HG03460 (cell line): ENCODE results near the gene ETFB.

Experiments used
- ATAC-seq: cut with Tn5 transposase; IDR thresholded peaks from one replicate; pipeline ENCODE4 v1.9.1; 2021; ENCODE audit not compliant: unreplicated experiment

Gene ETFB

DNA sequence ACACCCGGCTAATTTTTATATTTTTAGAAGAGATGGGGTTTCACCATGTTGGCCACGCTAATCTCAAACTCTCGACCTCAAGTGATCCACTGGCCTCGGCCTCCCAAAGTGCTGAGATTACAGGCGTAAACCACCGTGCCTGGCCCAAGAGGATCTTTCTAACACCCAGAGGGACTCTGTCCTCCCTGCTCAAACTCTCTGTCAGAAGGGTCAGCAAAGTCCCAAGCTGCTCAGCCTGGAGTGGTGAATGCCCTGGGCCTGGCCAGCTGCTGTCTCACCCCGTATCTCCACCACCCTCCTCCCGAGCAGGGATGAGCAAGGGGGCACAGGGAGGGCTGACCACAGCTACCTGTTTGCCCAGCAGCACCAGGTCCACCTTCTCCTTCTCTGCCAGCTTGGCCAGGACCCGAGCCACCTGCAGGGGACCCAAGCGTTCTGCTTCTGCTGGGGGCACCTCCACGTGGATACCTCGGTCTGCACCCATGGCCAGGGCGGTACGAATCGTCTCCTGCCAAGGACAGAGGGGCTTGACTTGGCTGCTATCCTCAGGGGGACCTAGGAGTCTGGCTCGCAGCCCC, 13.3 kb downstream of the ETFB start:
- no peak for ATAC-seq

GRCh38 chr19:51351266-51351990, 14.8 kb downstream of the ETFB start:
- no peak for ATAC-seq

DNA sequence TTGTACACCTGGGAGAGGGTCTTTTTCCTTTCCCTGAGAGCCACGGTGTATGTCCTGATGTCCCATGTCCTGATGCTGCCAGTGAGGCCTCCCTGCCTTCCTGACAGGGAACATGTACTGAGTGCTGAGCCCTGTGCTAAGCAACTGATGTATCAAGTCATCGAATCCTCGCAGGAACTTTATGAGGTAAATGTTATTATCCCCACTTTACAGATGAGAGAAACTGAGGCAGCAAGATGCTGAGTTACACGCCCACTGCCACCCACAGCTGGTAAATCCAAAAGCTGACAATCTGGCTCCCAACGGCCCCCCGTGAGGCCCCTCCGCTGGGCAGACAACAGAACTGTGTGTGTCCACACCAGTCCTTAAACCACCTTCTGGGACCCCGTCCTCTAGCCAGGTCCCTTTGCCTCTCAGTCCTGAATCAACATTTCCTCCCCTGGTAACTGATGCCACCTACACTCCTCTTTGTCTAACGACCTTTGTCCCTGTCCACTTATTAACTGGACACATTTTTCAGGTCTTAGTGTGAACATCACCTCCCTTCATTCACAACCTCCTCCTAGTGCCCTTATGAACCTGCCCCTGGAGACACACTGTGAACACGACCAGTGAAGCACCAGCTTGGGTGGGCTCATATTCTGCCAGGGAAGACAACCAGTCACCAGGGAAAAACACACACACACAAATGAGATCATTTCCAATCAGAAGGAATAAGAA, 18.8 kb downstream of the ETFB start:
- ATAC-seq = no peak

- ATAC-seq = no peak
Observed at GRCh38 chr19:51346742-51347141, 19.4 kb downstream of the ETFB start.

- ATAC-seq = no peak
Observed at GRCh38 chr19:51345076-51345620, 21.0 kb downstream of the ETFB start.

DNA sequence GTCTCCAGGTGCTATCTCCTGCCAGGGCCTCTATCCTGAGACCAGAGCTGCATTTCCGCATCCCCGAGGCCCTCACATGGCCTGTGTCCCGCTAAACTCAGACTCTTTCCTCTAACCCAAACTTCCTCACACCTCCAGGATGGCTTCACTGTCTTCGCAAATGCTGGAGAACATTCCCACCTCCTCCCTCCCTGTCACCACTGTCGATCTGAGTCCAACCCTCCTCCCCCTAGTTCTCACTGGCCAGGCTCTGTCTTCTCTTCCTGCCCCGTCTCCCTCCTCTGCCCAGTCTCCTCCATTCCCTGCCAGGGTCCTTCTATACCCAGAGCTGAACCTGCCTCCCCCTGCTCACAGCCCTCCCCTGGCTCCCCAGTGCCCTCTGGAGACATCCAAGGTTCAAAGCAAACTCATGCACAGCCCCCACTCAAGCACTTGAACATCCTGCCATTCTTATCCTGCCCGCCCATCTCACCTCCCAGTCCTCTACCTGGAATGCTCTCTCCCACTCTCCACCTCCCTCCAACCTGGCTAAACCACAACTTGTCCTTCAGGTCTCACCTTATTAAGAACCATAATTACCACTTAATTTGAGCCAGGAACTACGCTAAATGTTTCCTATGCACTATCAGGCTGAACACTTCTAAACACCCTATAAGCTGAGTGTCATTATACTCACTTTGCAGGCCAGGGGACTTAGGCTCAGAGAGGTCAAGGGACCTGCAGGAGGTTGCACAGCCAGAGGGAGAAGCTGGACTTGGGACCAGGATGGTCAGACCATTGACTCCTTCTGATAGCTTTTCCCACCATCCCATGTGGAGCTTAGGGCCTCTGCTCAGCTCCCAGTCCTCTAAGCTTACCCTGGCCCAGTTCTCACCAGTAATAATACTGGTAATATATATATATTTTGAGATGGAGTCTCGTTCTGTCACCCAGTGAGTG, 23.3 kb downstream of the ETFB start:
- ATAC-seq = no peak

GRCh38 chr19:51341976-51342580, 24.1 kb downstream of the ETFB start, which contains the start of gene VSIG10L:
TSS of gene VSIG10L (minus strand) at chr19:51342139. CDS start at chr19:51342124, 15 bp downstream.
- ATAC-seq = no peak

GRCh38 chr19:51341066-51341465, 25.1 kb downstream of the ETFB start:
- ATAC-seq = no peak

GRCh38 chr19:51339687-51340656, 26.2 kb downstream of the ETFB start:
- ATAC-seq = peak; percentile 51

GRCh38 chr19:51339313-51339686, 26.9 kb downstream of the ETFB start:
- no peak for ATAC-seq

DNA sequence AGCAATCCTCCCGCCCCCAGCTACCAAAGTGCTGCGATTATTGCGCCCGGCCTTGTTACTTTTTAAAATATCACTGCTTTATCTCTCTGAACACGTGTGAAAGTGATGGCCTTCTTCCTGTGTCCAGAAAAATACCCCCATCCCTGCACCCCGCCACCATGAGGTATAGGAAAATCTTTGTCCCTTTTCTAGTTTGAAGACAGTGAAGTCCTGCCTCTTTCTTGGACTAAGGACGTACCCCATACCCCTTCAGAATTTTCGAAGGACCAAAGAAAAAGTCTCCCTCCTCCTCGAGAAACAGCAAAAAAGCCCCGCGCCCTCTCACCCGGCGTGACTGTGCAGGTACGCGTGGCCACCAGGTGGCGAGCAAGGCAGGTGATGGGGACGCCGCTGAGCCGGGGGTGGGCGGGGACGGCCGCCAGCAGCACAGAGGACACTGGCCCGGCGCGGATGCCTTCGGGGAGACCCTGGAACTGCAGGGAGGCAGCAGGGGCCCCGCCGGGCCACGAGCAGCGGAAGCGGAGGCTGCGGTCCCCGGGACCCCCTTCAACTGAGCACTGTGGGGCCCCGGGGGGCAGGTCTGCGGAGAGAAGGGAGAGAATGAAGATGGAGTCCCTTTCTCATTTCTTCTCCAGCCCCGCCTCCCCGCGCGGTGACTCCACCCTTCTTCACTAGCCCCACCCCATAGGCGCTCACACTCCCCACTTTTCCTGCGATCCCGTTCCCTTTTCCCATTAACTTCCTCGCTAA, 27.4 kb downstream of the ETFB start:
- ATAC-seq = peak; percentile 44

- no peak for ATAC-seq
Observed at GRCh38 chr19:51337861-51338562, 28.2 kb downstream of the ETFB start.

GRCh38 chr19:51337141-51337860, 28.9 kb downstream of the ETFB start:
- no peak for ATAC-seq

- no peak for ATAC-seq
Observed at GRCh38 chr19:51333836-51334460, 32.2 kb downstream of the ETFB start.

DNA sequence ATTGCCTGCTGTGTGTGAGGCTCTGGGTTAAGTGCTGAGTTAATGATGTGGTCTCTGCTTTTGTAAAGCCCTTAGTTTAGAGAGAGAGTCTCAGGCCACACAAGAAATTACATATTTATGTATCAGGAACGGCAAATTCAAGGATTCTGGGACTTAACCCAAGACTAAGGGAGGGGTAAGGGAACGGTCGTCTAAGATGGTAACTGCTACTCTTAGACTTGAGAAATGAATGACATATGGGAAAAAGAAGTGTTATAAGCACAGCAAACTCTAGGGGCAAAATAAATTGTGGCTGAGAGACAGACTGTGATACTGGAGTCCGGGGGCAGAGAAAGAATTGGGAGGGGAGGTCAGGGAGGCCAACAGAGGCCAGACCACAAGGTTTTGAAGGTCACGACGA, 34.5 kb downstream of the ETFB start:
- ATAC-seq = no peak

DNA sequence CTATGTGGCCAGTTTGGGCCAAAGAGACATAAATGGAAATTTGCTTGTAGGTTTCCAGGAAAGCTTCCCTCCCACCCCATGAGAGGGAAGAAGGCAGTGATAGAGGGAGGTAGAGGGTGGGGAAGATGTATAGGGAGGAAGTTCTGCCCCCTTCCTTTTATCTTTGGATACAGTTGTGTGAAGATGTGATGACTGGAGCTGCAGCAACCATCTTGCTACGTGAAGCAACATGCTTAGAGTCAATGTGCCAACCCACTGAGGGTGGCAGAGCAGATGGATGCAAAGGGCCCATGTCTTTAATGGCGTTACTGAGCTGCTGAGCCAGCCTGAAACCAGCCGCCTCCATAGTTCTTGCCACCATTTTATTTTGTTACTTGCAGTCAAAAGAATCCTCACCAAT, 35.0 kb downstream of the ETFB start:
- ATAC-seq = no peak

GRCh38 chr19:51330366-51330765, 35.8 kb downstream of the ETFB start:
- ATAC-seq = no peak
